PFSK-1 (cell line): ENCODE results near the gene CREB3L1.
A peak's percentile ranks its signal among the peaks of the same experiment; 100 is the strongest.

ENCODE experiments used
- FOXP2 ChIP-seq: optimal IDR thresholded peaks from 2 replicates; pipeline ENCODE3; 2011; ENCODE audit warnings: borderline replicate concordance, control low read depth, inconsistent platforms; ENCODE audit not compliant: insufficient read depth; ENCODE audit errors: extremely low read length, extremely low read depth
- POLR2AphosphoS5 ChIP-seq: IDR thresholded peaks from 2 replicates; pipeline ENCODE4 v1.6.1; 2012; ENCODE audit warnings: low read depth, mild to moderate bottlenecking, control low read depth, low read length, moderate library complexity
- REST ChIP-seq, 2 experiments: IDR thresholded peaks; 2 replicates each; pipeline versions ENCODE4 v1.6.1 to v1.8.0; 2011 to 2012; ENCODE audit warnings: low read depth in 2 of 2, low read length in 2 of 2, control low read depth in 1 of 2, inconsistent platforms in 1 of 2, mild to moderate bottlenecking in 1 of 2, moderate library complexity in 1 of 2; ENCODE audit not compliant: insufficient read depth in 1 of 2
- SIN3A ChIP-seq: IDR thresholded peaks from 2 replicates; pipeline ENCODE4 v1.6.1; 2012; ENCODE audit warnings: mild to moderate bottlenecking, low read length, moderate library complexity, borderline replicate concordance; ENCODE audit not compliant: insufficient read depth
- TAF1 ChIP-seq: IDR thresholded peaks from 2 replicates; pipeline ENCODE4 v1.6.1; 2012; ENCODE audit warnings: low read length, control low read depth, borderline replicate concordance; ENCODE audit not compliant: insufficient read depth

Gene CREB3L1

GRCh38 chr11:46367916-46368267 is 90.4 kb downstream of the CREB3L1 start:
- TF ChIP-seq TAF1: no peak
- TF ChIP-seq REST (IDR thresholded peaks at IDR 0.05; ENCODE audit: insufficient read depth in 1 of 2, low read depth in 2 of 2, low read length in 2 of 2): no peak
- TF ChIP-seq FOXP2: no peak
- no peak for TF ChIP-seq POLR2AphosphoS5
- TF ChIP-seq SIN3A: no peak

- TF ChIP-seq POLR2AphosphoS5: no peak
- no peak for TF ChIP-seq FOXP2
- TF ChIP-seq TAF1: no peak
- 0 out of 4 replicates have a peak, but pooled peaks of 1 of the 2 experiments have one; percentile 32 for TF ChIP-seq REST (IDR thresholded peaks at IDR 0.05; ENCODE audit: insufficient read depth in 1 of 2, low read depth in 2 of 2, low read length in 2 of 2)
Observed at GRCh38 chr11:46369458-46370152, 92.1 kb downstream of the CREB3L1 start.

GRCh38 chr11:46370253-46370652 is 92.8 kb downstream of the CREB3L1 start:
- TF ChIP-seq TAF1: no peak
- TF ChIP-seq SIN3A: no peak
- TF ChIP-seq POLR2AphosphoS5: no peak
- no peak for TF ChIP-seq FOXP2
- TF ChIP-seq REST (IDR thresholded peaks at IDR 0.05; ENCODE audit: insufficient read depth in 1 of 2, low read depth in 2 of 2, low read length in 2 of 2): no peak
